ENCODE results near the gene SMIM14. TPM values are rescaled to one million over a fixed set of nuclear protein-coding genes. Genes with fewer than 3 reads are reported as not detected.

SMIM14 gene
- total RNA-seq, 1 experiment from 2014 or later = 30.1 TPM

DNA sequence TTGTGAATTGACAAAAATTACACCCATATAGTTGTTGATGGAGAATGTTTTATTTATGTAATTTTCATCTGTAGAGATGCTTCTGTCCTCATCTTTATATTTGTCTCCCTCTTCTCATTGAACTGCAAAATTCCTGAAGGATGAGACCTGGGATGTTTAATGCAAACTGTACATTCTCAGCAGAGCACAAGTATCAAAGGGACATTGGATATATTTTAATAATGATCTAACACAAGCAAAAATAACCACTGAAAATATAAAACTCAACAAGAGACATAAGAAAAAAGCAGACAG is 140.0 kb downstream of the SMIM14 start:
- DNase-seq (ENCODE audit: low read depth) = no peak

- no peak for DNase-seq (ENCODE audit: low read depth)
These were observed 140.5 kb downstream of the SMIM14 start for GRCh38 chr4:39497909-39498726.

Other genes with a start within 250 kb of the SMIM14 start
- not detected in 2 replicates for gene KLB, start 231.9 kb downstream of the SMIM14 start, total RNA-seq (2014; rRNA removed; shearing (Covaris generic))
- 3,288 and 3,912 TPM in 2 replicates for gene RPL9, start 179.9 kb downstream of the SMIM14 start, total RNA-seq (2014; rRNA removed; shearing (Covaris generic))
- gene LIAS, start 179.8 kb downstream of the SMIM14 start, total RNA-seq (2014; rRNA removed; shearing (Covaris generic)) = 18.1 and 22.7 TPM in 2 replicates
- 54.9 and 90.9 TPM in 2 replicates for gene UGDH, start 111.4 kb downstream of the SMIM14 start, total RNA-seq (2014; rRNA removed; shearing (Covaris generic))
- gene UBE2K, start 59.3 kb upstream of the SMIM14 start, total RNA-seq (2014; rRNA removed; shearing (Covaris generic)) = 20.2 and 20.4 TPM in 2 replicates

Measured in Daoy (cell line).